KMS-11 (cell line): ENCODE measurements around the gene TDRD3.

Experiments
- H2AFZ ChIP-seq: fragments of 200-600 bp; sonication (generic); 2 replicates; pipeline ENCODE4 v1.6.1; 2016; ENCODE audit warnings: antibody characterized with exemption, mixed run types, low read depth
- H3K27ac ChIP-seq: fragments of 200-600 bp; sonication (generic); 2 replicates; pipeline ENCODE4 v1.6.1; 2016; ENCODE audit warnings: mild to moderate bottlenecking, mixed run types
- H3K27me3 ChIP-seq: fragments of 200-600 bp; sonication (generic); 2 replicates; pipeline ENCODE4 v1.6.1; 2017; ENCODE audit warnings: mild to moderate bottlenecking, low read depth, mixed run types, moderate library complexity; ENCODE audit not compliant: insufficient read depth
- H3K36me3 ChIP-seq: fragments of 200-600 bp; sonication (generic); 2 replicates; pipeline ENCODE4 v1.6.1; 2017; ENCODE audit warnings: mild to moderate bottlenecking, mixed run types; ENCODE audit not compliant: insufficient read depth
- H3K4me1 ChIP-seq: fragments of 200-600 bp; sonication (generic); 2 replicates; pipeline ENCODE4 v1.6.1; 2016; ENCODE audit warnings: mild to moderate bottlenecking, low read depth, mixed run types; ENCODE audit not compliant: poor library complexity, severe bottlenecking
- H3K4me2 ChIP-seq: fragments of 200-600 bp; sonication (generic); 2 replicates; pipeline ENCODE4 v1.7.0; 2016; ENCODE audit warnings: mild to moderate bottlenecking, mixed run types
- H3K4me3 ChIP-seq: fragments of 200-600 bp; sonication (generic); IDR thresholded peaks from 2 replicates; pipeline ENCODE4 v1.6.1; 2017; ENCODE audit warnings: low read depth, low read length, mixed read lengths; ENCODE audit not compliant: insufficient read depth
- H3K79me2 ChIP-seq: fragments of 200-600 bp; sonication (generic); 2 replicates; pipeline ENCODE4 v1.6.1; 2016; ENCODE audit warnings: low read depth, mixed run types; ENCODE audit not compliant: insufficient read depth
- H3K9ac ChIP-seq: fragments of 200-600 bp; sonication (generic); 2 replicates; pipeline ENCODE4 v1.6.1; 2016; ENCODE audit warnings: mild to moderate bottlenecking, mixed run types
- H4K20me1 ChIP-seq: fragments of 200-600 bp; sonication (generic); 2 replicates; pipeline ENCODE4 v1.6.1; 2016; ENCODE audit warnings: mild to moderate bottlenecking, mixed run types; ENCODE audit not compliant: insufficient read depth
- CTCF ChIP-seq: fragments of 200-600 bp; sonication (generic); conservative IDR thresholded peaks from 2 replicates; pipeline ENCODE4 v1.6.1; 2017; ENCODE audit warnings: low read depth, mild to moderate bottlenecking, antibody characterized with exemption, low read length, moderate library complexity, mixed read lengths

The TDRD3 gene

GRCh38 chr13:60509601-60510386 lies 112.8 kb downstream of the TDRD3 start:
- H4K20me1 ChIP-seq, result no peaks in the 10 kb centered on the region
- H3K27ac ChIP-seq, result no peak overlapping the region
- no peaks in the 10 kb centered on the region for H3K36me3 ChIP-seq
- H3K4me1 ChIP-seq, result no peaks in the 10 kb centered on the region
- H2AFZ ChIP-seq, result no peak overlapping the region
- no peaks in the 10 kb centered on the region for H3K27me3 ChIP-seq
- H3K9ac ChIP-seq, result no peak overlapping the region
- H3K4me2 ChIP-seq, result no peak overlapping the region
- no peak for TF ChIP-seq CTCF
- H3K4me3 ChIP-seq, result no peak overlapping the region
- no peaks in the 10 kb centered on the region for H3K79me2 ChIP-seq

- no peak overlapping the region for H3K4me2 ChIP-seq
- H3K36me3 ChIP-seq, result no peaks in the 10 kb centered on the region
- no peak overlapping the region for H3K9ac ChIP-seq
- H2AFZ ChIP-seq, result no peak overlapping the region
- no peaks in the 10 kb centered on the region for H3K79me2 ChIP-seq
- no peaks in the 10 kb centered on the region for H4K20me1 ChIP-seq
- no peaks in the 10 kb centered on the region for H3K27me3 ChIP-seq
- no peak overlapping the region for H3K4me3 ChIP-seq
- no peak for TF ChIP-seq CTCF
- H3K4me1 ChIP-seq, result no peaks in the 10 kb centered on the region
- no peak overlapping the region for H3K27ac ChIP-seq
Measured at GRCh38 chr13:60511637-60512036, 114.6 kb downstream of the TDRD3 start.

- Histone ChIP-seq H3K27ac (no peak overlapping the region), H3K9ac (no peak overlapping the region), H3K4me1 (no peaks in the 10 kb centered on the region), H3K36me3 (no peaks in the 10 kb centered on the region), H4K20me1 (no peaks in the 10 kb centered on the region), H3K27me3 (no peaks in the 10 kb centered on the region), H3K79me2 (no peaks in the 10 kb centered on the region), H3K4me3 (no peak overlapping the region), H3K4me2 (no peak overlapping the region), H2AFZ (no peak overlapping the region)
- TF ChIP-seq CTCF, result no peak
Measured at GRCh38 chr13:60514891-60515290, 117.9 kb downstream of the TDRD3 start.

GRCh38 chr13:60519496-60519895 lies 122.5 kb downstream of the TDRD3 start:
- H3K9ac ChIP-seq, result no peak overlapping the region
- H3K4me2 ChIP-seq, result no peak overlapping the region
- no peak overlapping the region for H3K4me3 ChIP-seq
- no peaks in the 10 kb centered on the region for H3K79me2 ChIP-seq
- H3K27ac ChIP-seq, result no peak overlapping the region
- no peaks in the 10 kb centered on the region for H4K20me1 ChIP-seq
- no peaks in the 10 kb centered on the region for H3K27me3 ChIP-seq
- no peaks in the 10 kb centered on the region for H3K4me1 ChIP-seq
- H2AFZ ChIP-seq, result no peak overlapping the region
- no peaks in the 10 kb centered on the region for H3K36me3 ChIP-seq
- no peak for TF ChIP-seq CTCF
